Testis (tissue), 2 donors: ENCODE results near the gene DCLK2.

Experiments
- POLR2A ChIP-seq: fragments of 450-650 bp; IDR thresholded peaks from one replicate; pipeline ENCODE4 v1.6.1; 2017; ENCODE audit warnings: antibody characterized with exemption, mild to moderate bottlenecking, moderate library complexity
- TF ChIP-seq, protein P1 (sequence below), 3 experiments: fragments of 450-650 bp in 2 of 3; fragments of 200-600 bp in 1 of 3; sonication (generic) in 1 of 3; IDR thresholded peaks; one replicate each; pipeline ENCODE4 v1.5.1; 2016 to 2019; ENCODE audit warnings: antibody characterized with exemption in 3 of 3, mild to moderate bottlenecking in 2 of 3, moderate library complexity in 1 of 3

DNA sequence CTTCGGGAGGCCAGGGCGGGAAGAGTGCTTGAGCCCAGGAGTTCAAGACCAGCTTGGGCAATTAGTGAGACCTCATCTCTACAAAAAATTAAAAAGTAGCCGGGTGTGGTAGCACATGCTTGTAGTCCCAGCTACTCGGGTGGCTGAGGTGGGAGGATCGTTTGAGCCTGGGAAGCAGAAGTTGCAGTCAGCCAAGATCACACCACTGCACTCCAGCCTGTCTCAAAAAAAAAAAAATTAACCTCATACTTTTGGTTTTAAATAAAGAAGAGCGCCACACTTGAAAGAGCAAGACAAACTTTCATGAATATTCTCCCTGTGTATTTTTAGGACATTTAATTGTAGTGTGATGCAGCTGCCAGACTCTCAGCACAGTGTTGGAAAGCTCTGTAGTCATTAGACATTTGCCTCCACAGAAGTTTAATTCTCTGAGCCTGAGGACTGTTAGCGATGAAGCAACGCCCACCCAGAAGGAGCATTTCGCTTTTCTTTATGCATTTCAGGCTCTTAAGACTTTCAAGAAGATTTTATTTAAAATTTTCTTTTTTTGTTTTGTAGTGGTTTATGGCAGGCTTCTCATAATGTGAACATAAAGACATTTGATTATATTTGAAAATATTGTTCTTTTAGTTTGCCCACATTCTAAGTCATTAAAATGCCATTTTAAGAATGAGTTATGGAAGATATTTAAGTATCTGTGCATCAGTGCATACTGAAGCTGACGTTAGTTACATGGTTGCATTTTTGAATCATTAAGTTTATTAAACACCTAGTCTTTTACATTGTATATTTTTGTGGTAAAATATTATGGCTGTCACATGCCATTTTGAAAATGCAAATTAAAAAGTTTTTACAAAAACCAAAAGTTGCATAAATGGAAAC is 45.8 kb downstream of the DCLK2 start:
- TF ChIP-seq POLR2A: no peak
- TF ChIP-seq, protein P1, sequence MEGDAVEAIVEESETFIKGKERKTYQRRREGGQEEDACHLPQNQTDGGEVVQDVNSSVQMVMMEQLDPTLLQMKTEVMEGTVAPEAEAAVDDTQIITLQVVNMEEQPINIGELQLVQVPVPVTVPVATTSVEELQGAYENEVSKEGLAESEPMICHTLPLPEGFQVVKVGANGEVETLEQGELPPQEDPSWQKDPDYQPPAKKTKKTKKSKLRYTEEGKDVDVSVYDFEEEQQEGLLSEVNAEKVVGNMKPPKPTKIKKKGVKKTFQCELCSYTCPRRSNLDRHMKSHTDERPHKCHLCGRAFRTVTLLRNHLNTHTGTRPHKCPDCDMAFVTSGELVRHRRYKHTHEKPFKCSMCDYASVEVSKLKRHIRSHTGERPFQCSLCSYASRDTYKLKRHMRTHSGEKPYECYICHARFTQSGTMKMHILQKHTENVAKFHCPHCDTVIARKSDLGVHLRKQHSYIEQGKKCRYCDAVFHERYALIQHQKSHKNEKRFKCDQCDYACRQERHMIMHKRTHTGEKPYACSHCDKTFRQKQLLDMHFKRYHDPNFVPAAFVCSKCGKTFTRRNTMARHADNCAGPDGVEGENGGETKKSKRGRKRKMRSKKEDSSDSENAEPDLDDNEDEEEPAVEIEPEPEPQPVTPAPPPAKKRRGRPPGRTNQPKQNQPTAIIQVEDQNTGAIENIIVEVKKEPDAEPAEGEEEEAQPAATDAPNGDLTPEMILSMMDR (IDR thresholded peaks at IDR 0.05): no peak
